Gastroesophageal sphincter (tissue), 4 donors: ENCODE results near the gene SPATA1. TPM values are rescaled to one million over a fixed set of nuclear protein-coding genes. Genes with fewer than 3 reads are reported as not detected.
"Not testable (repeated sequence)": the region's sequence is repeated elsewhere in the genome, so short reads cannot be mapped to it uniquely, and the experiment has no call there.

Experiments used
- ATAC-seq: fragments of 150-250 bp; one replicate; pipeline ENCODE4 v1.9.1; 2016; ENCODE audit warnings: mild to moderate bottlenecking, moderate library complexity
- H3K27ac ChIP-seq, 4 donors: fragments of 200-600 bp; sonication (generic) in 3 of 4; 1 replicate in 3 of 4; 2 replicates in 1 of 4; pipeline ENCODE4 v1.5.1; 2016 to 2019
- H3K27me3 ChIP-seq: fragments of 200-600 bp; sonication (generic); one replicate; pipeline ENCODE4 v1.5.1; 2019
- H3K36me3 ChIP-seq, 2 donors: fragments of 200-600 bp; sonication (generic); one replicate each; pipeline ENCODE4 v1.5.1; 2019; ENCODE audit warnings: control low read depth in 1 of 2
- H3K4me1 ChIP-seq, 3 donors: fragments of 200-600 bp; sonication (generic); 1 replicate in 2 of 3; 2 replicates in 1 of 3; pipeline ENCODE4 v1.5.1; 2016 to 2019; ENCODE audit warnings: control low read depth in 2 of 3
- H3K4me3 ChIP-seq, 2 donors: fragments of 200-600 bp; sonication (generic); one replicate each; pipeline ENCODE4 v1.5.1; 2019; ENCODE audit warnings: mild to moderate bottlenecking in 1 of 2, moderate library complexity in 1 of 2
- H3K9me3 ChIP-seq, 3 donors: fragments of 200-600 bp; sonication (generic); one replicate each; pipeline ENCODE4 v1.5.1; 2017 to 2019; ENCODE audit warnings: control low read depth in 2 of 3
- CTCF ChIP-seq, 4 experiments: fragments of 200-600 bp in 2 of 4; fragments of 450-650 bp in 2 of 4; sonication (generic) in 1 of 4; IDR thresholded peaks; one replicate each; pipeline ENCODE4 v1.5.1; 2017 to 2019; ENCODE audit warnings: antibody characterized with exemption in 4 of 4, mild to moderate bottlenecking in 2 of 4, moderate library complexity in 2 of 4
- EP300 ChIP-seq: sonication (generic); formaldehyde crosslinking; IDR thresholded peaks from one replicate; pipeline ENCODE4 v1.6.1; 2017; ENCODE audit warnings: antibody characterized with exemption, mild to moderate bottlenecking
- POLR2A ChIP-seq, 2 donors: fragments of 450-650 bp; IDR thresholded peaks; one replicate each; pipeline ENCODE4 v1.6.1; 2017; ENCODE audit warnings: antibody characterized with exemption in 2 of 2, mild to moderate bottlenecking in 2 of 2, moderate library complexity in 1 of 2
- POLR2AphosphoS5 ChIP-seq: sonication (generic); formaldehyde crosslinking; IDR thresholded peaks from one replicate; pipeline ENCODE4 v1.6.1; 2017; ENCODE audit warnings: antibody characterized with exemption
- WGBS, 2 donors: methylation state at CpG; one replicate each; pipeline ENCODE4 v1.1.5; 2018; ENCODE audit warnings: low coverage in 1 of 2; 5-methylcytosine and 5-hydroxymethylcytosine counted together
- total RNA-seq, 4 donors: library from RNA; depleted of rRNA; stranded (reverse); fragments of >200 nt; gene quantifications; one replicate each; pipeline ENCODE4 v1.1.0, GENCODE V29; 2016

Gene SPATA1
- total RNA-seq, 4 donors from 2014 or later, result 1.2 TPM; not detected in 3

GRCh38 chr1:84506729-84507453 is 705 bp downstream of the SPATA1 start:
- no peaks in the 10 kb centered on the region for H3K36me3 ChIP-seq
- TF ChIP-seq POLR2AphosphoS5 (no peak), CTCF (IDR thresholded peaks at IDR 0.05) (no peak), POLR2A (IDR thresholded peaks at IDR 0.05) (no peak), EP300 (no peak)
- no peak for ATAC-seq
- H3K4me1 ChIP-seq, result peaks cover 7 to 34% (median 19%) of the 10 kb centered on the region in 3 donors
- H3K4me3 ChIP-seq, result peak overlapping the region; percentile 80 to 81
- H3K27me3 ChIP-seq, result no peaks in the 10 kb centered on the region
- peak overlapping the region; percentile 89 to 97 (median 90) for H3K27ac ChIP-seq
- peaks cover 0 to 9% (median 0%) of the 10 kb centered on the region in 3 donors for H3K9me3 ChIP-seq
- 17 to 30% methylated on average over 14 to 24 of the region's 26 CpGs for WGBS, 2 donors

- H3K4me3 ChIP-seq, H3K27ac ChIP-seq, ATAC-seq, H3K36me3 ChIP-seq, H3K27me3 ChIP-seq, H3K9me3 ChIP-seq: not testable (repeated sequence)
- WGBS, 2 donors, result 86 to 93% methylated on average over 1 to 11 of the region's 14 CpGs
- peaks cover 7 to 24% (median 14%) of the 10 kb centered on the region in 3 donors for H3K4me1 ChIP-seq
Measured at GRCh38 chr1:84507887-84508286, 1.7 kb downstream of the SPATA1 start.

GRCh38 chr1:84508510-84508909 is 2.3 kb downstream of the SPATA1 start:
- H3K27ac ChIP-seq, result no peak overlapping the region

GRCh38 chr1:84509029-84509428 is 2.8 kb downstream of the SPATA1 start:
- 93 to 98% methylated on average over 4 of the region's 4 CpGs for WGBS, 2 donors
- Histone ChIP-seq H3K36me3 (no peaks in the 10 kb centered on the region), H3K27me3 (no peaks in the 10 kb centered on the region), H3K27ac (no peak overlapping the region), H3K4me3 (no peak overlapping the region), H3K4me1 (peaks cover 0 to 13% (median 2%) of the 10 kb centered on the region in 3 donors), H3K9me3 (peaks cover 0 to 9% (median 0%) of the 10 kb centered on the region in 3 donors)
- TF ChIP-seq EP300 (no peak), CTCF (IDR thresholded peaks at IDR 0.05) (no peak), POLR2AphosphoS5 (no peak), POLR2A (IDR thresholded peaks at IDR 0.05) (no peak)
- ATAC-seq, result no peak

More at GRCh38 chr1:84508510-84508909, 2.3 kb downstream of the SPATA1 start:
- H3K4me3 ChIP-seq, result no peak overlapping the region
- 100% methylated on average over 1 of the region's 1 CpG for WGBS, 2 donors
- ATAC-seq, result no peak
- H3K9me3 ChIP-seq, result peaks cover 0 to 9% (median 0%) of the 10 kb centered on the region in 3 donors
- no peaks in the 10 kb centered on the region for H3K27me3 ChIP-seq
- peaks cover under 1 to 18% (median 8%) of the 10 kb centered on the region in 3 donors for H3K4me1 ChIP-seq
- no peaks in the 10 kb centered on the region for H3K36me3 ChIP-seq
- no peak for TF ChIP-seq POLR2AphosphoS5
- no peak for TF ChIP-seq EP300
- no peak for TF ChIP-seq CTCF (IDR thresholded peaks at IDR 0.05)
- TF ChIP-seq POLR2A (IDR thresholded peaks at IDR 0.05), result no peak

- no peak for ATAC-seq
- TF ChIP-seq EP300 (no peak), POLR2A (IDR thresholded peaks at IDR 0.05) (no peak), CTCF (IDR thresholded peaks at IDR 0.05) (no peak), POLR2AphosphoS5 (no peak)
- Histone ChIP-seq H3K27ac (no peak overlapping the region), H3K36me3 (no peaks in the 10 kb centered on the region), H3K27me3 (no peaks in the 10 kb centered on the region), H3K9me3 (peaks cover 0 to 9% (median 0%) of the 10 kb centered on the region in 3 donors), H3K4me1 (peaks cover 0 to 8% (median 0%) of the 10 kb centered on the region in 3 donors), H3K4me3 (no peak overlapping the region)
- 44 to 67% methylated on average over 2 of the region's 2 CpGs for WGBS, 2 donors
Measured at GRCh38 chr1:84510165-84510564, 4.0 kb downstream of the SPATA1 start.
